HG02884 (cell line): Measurements from ENCODE around the gene SPRY1.

ENCODE experiments used
- ATAC-seq: cut with Tn5 transposase; IDR thresholded peaks from one replicate; pipeline ENCODE4 v1.9.1; 2021; ENCODE audit warnings: mild to moderate bottlenecking, moderate library complexity; ENCODE audit not compliant: unreplicated experiment

Gene SPRY1

GRCh38 chr4:123378794-123379193 lies 17.8 kb upstream of the SPRY1 start:
- ATAC-seq: no peak

- no peak for ATAC-seq
Measured at GRCh38 chr4:123379392-123379791, 17.2 kb upstream of the SPRY1 start.

- ATAC-seq: no peak
Measured at GRCh38 chr4:123380728-123381716, 15.6 kb upstream of the SPRY1 start.

GRCh38 chr4:123381996-123382395 lies 14.6 kb upstream of the SPRY1 start:
- no peak for ATAC-seq

GRCh38 chr4:123383566-123383965 lies 13.0 kb upstream of the SPRY1 start:
- no peak for ATAC-seq

- no peak for ATAC-seq
Measured at GRCh38 chr4:123386609-123387008, 10.0 kb upstream of the SPRY1 start.

- no peak for ATAC-seq
Measured at GRCh38 chr4:123390846-123391456, 5.6 kb upstream of the SPRY1 start.

- no peak for ATAC-seq
Measured at GRCh38 chr4:123393721-123394120, 2.9 kb upstream of the SPRY1 start.

- ATAC-seq: peak; percentile 13
Measured at GRCh38 chr4:123397144-123398065, 810 bp downstream of the SPRY1 start.

GRCh38 chr4:123398066-123398852 lies 1.7 kb downstream of the SPRY1 start:
- peak; percentile 44 for ATAC-seq

GRCh38 chr4:123398853-123399626 lies 2.4 kb downstream of the SPRY1 start:
- ATAC-seq: peak; percentile 30

- no peak for ATAC-seq
Measured at GRCh38 chr4:123399627-123400358, 3.2 kb downstream of the SPRY1 start.

GRCh38 chr4:123401271-123402120 lies 4.9 kb downstream of the SPRY1 start:
- no peak for ATAC-seq

GRCh38 chr4:123402121-123402465 lies 5.5 kb downstream of the SPRY1 start:
- ATAC-seq: no peak

- ATAC-seq: no peak
Measured at GRCh38 chr4:123403080-123403604, 6.5 kb downstream of the SPRY1 start.

GRCh38 chr4:123404533-123404932 lies 7.9 kb downstream of the SPRY1 start:
- ATAC-seq: no peak

- ATAC-seq: no peak
Measured at GRCh38 chr4:123405267-123405865, 8.8 kb downstream of the SPRY1 start.
